Suprapubic skin (tissue), 4 donors: ENCODE data around the gene DKK3.

Experiments used
- EP300 ChIP-seq: sonication (generic); formaldehyde crosslinking; IDR thresholded peaks from one replicate; pipeline ENCODE4 v1.6.1; 2017; ENCODE audit warnings: antibody characterized with exemption
- POLR2A ChIP-seq, 2 donors: fragments of 450-650 bp; IDR thresholded peaks; one replicate each; pipeline ENCODE4 v1.6.1; 2017; ENCODE audit warnings: antibody characterized with exemption in 2 of 2, mild to moderate bottlenecking in 2 of 2, moderate library complexity in 2 of 2
- POLR2AphosphoS5 ChIP-seq, 3 donors: sonication (generic); formaldehyde crosslinking; IDR thresholded peaks; one replicate each; pipeline ENCODE4 v1.6.1; 2017; ENCODE audit warnings: antibody characterized with exemption in 3 of 3
- TF ChIP-seq, protein P1 (sequence below), 2 donors: fragments of 200-600 bp in 1 of 2; fragments of 450-650 bp in 1 of 2; sonication (generic) in 1 of 2; IDR thresholded peaks; one replicate each; pipeline ENCODE4 v1.5.1; 2016 to 2019; ENCODE audit warnings: antibody characterized with exemption in 2 of 2, mild to moderate bottlenecking in 1 of 2, moderate library complexity in 1 of 2

- TF ChIP-seq POLR2A (IDR thresholded peaks at IDR 0.05) (no peak), POLR2AphosphoS5 (IDR thresholded peaks at IDR 0.05) (no peak), EP300 (no peak)
- TF ChIP-seq, protein P1, sequence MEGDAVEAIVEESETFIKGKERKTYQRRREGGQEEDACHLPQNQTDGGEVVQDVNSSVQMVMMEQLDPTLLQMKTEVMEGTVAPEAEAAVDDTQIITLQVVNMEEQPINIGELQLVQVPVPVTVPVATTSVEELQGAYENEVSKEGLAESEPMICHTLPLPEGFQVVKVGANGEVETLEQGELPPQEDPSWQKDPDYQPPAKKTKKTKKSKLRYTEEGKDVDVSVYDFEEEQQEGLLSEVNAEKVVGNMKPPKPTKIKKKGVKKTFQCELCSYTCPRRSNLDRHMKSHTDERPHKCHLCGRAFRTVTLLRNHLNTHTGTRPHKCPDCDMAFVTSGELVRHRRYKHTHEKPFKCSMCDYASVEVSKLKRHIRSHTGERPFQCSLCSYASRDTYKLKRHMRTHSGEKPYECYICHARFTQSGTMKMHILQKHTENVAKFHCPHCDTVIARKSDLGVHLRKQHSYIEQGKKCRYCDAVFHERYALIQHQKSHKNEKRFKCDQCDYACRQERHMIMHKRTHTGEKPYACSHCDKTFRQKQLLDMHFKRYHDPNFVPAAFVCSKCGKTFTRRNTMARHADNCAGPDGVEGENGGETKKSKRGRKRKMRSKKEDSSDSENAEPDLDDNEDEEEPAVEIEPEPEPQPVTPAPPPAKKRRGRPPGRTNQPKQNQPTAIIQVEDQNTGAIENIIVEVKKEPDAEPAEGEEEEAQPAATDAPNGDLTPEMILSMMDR (IDR thresholded peaks at IDR 0.05), result no peak
These were observed 43.7 kb downstream of the DKK3 start for GRCh38 chr11:11964774-11965150.
